ENCODE measurements around the gene PPM1L.

DNA sequence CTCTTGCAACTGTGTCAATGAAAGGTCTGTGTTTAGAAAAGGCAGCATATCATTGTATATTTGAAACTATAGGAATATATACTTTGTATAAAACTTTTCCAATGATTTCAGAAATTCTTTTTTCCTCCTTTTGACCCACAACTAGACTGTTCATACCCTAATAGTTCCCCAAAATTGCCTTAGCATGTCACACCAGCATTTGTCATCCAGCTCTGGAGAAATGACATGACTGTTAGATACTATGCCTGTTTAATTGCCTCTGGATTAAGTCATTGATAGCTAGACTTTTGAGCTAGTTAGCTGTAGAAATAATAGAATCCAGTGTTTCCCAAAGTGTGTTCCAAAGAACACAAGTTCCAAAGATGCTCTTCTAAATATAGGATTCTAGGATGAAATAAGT is 316.7 kb downstream of the PPM1L start:
- TF ChIP-seq, protein P1, sequence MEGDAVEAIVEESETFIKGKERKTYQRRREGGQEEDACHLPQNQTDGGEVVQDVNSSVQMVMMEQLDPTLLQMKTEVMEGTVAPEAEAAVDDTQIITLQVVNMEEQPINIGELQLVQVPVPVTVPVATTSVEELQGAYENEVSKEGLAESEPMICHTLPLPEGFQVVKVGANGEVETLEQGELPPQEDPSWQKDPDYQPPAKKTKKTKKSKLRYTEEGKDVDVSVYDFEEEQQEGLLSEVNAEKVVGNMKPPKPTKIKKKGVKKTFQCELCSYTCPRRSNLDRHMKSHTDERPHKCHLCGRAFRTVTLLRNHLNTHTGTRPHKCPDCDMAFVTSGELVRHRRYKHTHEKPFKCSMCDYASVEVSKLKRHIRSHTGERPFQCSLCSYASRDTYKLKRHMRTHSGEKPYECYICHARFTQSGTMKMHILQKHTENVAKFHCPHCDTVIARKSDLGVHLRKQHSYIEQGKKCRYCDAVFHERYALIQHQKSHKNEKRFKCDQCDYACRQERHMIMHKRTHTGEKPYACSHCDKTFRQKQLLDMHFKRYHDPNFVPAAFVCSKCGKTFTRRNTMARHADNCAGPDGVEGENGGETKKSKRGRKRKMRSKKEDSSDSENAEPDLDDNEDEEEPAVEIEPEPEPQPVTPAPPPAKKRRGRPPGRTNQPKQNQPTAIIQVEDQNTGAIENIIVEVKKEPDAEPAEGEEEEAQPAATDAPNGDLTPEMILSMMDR (conservative IDR thresholded peaks at IDR 0.05) = no peak
- TF ChIP-seq EZH2 (IDR thresholded peaks at IDR 0.05; ENCODE audit: low read depth) = no peak

Measured in PC-9 (cell line).